D721Med (cell line): ENCODE results near the gene TFDP1.

Experiments
- DNase-seq: peaks from one replicate; pipeline ENCODE4 v3.0.0; 2011; ENCODE audit warnings: low spot score; ENCODE audit not compliant: insufficient read length
- FAIRE-seq: peaks from 2 replicates; lab custom pipeline; 2011; peaks lifted over from hg19 to GRCh38; lab: Jason Lieb, UNC
- CTCF ChIP-seq: IDR thresholded peaks from 2 replicates; pipeline ENCODE4 v1.5.1; 2012; ENCODE audit warnings: mild to moderate bottlenecking, control low read depth; ENCODE audit not compliant: insufficient read depth; ENCODE audit errors: missing control alignments

Gene TFDP1

DNA sequence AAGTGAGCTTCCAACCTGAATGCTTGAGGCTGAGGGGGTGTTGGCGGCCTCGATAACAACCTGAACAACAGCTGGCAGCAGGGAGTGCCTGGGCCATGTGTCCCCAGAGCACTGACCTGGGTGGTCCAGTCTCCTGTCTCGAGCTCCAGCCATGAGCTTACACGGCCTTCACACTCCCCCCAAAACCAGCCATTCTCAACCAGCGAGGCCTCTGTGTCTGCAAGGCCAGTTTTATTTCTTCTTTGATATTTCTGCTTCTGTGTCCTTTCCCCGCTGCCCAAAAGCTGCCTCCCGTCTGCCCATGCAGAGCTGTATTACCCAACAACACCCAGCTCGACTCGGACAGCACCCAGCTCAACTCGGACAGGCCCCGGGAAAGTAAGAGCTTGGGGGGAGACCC is 32.5 kb upstream of the TFDP1 start:
- no peak for DNase-seq
- no peak for FAIRE-seq
- TF ChIP-seq CTCF = no peak

DNA sequence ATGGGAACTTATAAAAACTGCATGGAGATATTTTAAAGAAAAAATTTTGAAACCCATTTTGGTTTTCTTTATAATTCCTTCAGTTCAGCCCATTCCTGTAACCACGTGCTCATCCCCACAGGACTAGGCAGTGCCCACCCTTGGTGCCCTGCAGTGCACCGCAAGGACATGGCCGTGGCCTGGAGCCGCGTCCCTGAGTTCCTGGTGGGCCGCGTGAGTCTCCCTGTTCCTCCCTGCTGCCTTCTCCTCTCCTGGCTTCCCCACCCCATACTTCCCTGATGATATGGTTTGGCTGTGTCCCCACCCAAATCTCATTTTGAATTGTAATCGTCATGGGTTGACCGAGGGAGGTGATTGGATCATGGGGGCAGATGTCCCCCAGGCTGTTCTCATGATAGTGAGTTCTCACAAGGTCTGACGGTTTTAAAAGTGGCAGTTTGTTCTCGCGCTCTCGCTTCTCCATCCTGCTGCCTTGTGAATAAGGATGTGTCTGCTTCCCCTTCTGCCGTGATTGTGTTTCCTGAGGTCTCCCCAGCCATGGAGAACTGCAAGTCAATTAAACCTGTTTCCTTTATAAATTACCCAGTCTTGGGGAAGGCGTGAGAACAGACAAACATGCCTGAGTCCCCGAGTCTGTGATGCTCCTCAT is 31.6 kb upstream of the TFDP1 start:
- no peak for FAIRE-seq
- TF ChIP-seq CTCF = no peak

DNA sequence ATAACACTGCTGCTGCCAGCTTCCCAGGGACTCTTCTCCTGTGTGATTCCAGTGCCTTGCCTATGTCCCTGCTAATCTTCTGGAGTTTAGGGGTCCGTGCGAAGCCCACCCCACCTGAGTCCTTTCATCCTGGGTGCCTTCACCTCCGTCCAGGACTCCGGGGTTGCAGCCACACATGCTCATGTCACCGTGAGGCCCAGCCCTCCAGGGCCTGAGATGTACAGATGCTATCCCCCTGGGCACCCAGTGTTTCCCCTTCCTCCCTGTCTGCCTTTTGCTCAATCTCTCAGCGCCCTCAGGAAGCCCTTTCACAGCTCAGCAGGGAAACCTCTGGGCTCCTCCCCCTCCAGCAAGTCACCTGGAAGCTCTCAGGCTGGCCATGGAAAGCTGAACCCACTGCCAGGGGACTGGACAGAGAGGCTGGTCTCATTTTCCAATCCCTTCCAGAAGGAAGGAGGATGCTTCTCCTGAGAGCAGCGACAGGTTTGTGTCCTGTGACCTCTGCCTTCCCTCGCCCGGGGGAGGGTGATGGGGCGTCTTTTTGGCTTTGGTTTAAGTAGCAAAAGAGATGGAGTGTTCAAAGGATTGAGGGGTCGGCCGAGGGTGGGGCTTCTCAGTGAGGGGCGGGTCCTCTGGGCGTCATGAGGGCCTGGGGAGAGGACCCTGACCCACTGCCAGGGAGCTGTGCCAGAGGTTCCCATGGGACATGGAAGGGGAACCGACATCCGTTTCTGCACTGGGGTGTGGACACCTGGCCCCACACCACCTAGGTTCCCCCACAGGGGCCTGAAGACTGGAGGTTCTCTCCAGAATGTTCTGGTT is 30.8 kb upstream of the TFDP1 start:
- FAIRE-seq = no peak

More for the DNA sequence above, 31.6 kb upstream of the TFDP1 start:
- no peak for DNase-seq

DNA sequence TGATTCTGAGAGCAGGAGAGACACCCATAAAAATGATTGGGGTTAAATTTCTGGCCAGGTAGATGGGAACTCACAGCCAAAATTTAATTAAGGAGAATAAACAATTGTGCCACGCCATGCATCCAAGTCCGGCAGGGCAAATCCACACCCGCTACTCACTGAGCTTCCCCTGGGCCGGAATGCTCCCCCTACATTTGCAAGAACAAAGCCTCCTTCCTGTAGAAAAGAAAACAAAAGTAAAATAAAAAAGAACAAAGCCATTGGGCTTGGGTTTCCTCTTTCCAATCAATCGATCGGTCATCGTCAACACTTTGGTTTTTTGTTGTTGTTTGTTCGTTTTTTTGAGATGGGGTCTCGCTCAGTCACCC is 30.2 kb upstream of the TFDP1 start:
- DNase-seq = no peak
- no peak for TF ChIP-seq CTCF
- no peak for FAIRE-seq

More for the DNA sequence above, 30.8 kb upstream of the TFDP1 start:
- DNase-seq = no peak
- TF ChIP-seq CTCF = no peak

GRCh38 chr13:113555141-113555540 is 29.4 kb upstream of the TFDP1 start:
- FAIRE-seq = no peak

GRCh38 chr13:113557013-113557412 is 27.5 kb upstream of the TFDP1 start:
- DNase-seq = no peak
- no peak for FAIRE-seq
- TF ChIP-seq CTCF = no peak

More at GRCh38 chr13:113555141-113555540, 29.4 kb upstream of the TFDP1 start:
- no peak for TF ChIP-seq CTCF
- no peak for DNase-seq

DNA sequence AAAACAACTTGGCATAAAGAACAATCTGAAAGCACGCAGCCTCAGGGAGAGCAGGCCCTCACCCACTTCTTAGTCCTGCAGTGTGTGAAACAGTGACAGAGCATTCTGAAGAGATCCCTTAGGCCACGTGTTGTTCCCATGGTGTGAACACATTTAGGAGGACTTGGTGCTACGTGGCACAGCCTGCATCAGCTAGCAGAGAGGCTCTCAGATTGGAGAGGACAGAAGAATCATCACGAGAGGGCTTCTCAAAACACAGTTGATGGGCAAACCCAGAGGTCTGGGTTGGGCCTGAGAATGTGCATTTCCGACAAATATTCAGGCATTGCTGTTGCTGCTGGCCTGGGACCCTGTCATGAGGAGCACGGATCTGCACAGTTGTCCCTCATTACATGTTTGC is 26.1 kb upstream of the TFDP1 start:
- TF ChIP-seq CTCF = no peak
- DNase-seq (no peak), FAIRE-seq (no peak)
